NCI-H226 (cell line): ENCODE results near the gene SCN1A.
"Not testable (repeated sequence)": the region's sequence is repeated elsewhere in the genome, so short reads cannot be mapped to it uniquely, and the experiment has no call there.

ENCODE experiments used
- DNase-seq: peaks from one replicate; pipeline ENCODE4 v3.0.0-alpha.2; 2015

Gene SCN1A

DNA sequence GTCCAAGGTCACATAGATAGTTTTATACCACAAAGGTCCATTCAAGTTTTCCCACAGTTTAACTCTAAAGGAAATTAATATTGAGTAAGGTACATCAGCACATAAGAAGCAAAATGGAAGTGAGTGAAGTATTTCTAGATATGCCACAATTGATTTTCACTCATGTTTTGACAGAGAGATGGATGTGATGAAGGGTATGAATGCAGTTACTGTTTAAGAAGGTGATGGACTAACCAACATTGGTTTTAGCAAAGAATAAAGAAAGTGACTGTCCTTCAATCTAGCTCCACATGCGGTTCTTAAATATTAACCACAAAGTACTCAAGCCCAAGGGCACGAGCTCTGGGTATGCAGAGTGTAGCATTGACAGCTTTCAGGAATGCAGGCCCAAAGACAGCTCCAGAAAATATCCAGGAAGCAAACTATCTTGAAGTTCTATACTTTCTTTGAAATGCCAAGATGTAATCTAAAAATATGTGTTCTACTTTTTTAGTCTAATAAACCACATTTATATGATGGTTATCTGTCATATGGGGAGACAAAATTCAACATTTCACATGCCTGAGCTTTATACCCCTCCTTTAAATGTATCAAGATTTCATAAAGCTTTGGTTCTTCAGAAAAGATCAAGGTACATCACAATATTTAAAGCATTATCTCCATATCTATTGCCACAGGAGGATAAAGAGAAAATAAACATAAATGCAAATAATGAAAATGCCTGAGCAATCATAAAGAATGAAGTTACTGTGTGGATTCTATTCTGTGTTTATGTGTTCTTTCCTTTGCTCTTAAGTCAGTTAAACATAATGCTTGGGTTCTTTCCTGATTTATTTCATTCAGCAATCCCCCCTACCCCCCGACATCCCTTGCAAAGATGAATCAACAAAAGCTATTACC, 6.7 kb upstream of the SCN1A start:
- no peak for DNase-seq

GRCh38 chr2:166133653-166134052, 5.8 kb upstream of the SCN1A start:
- DNase-seq, result no peak

- DNase-seq, result no peak
Observed at GRCh38 chr2:166128156-166128505, 311 bp upstream of the SCN1A start.

DNA sequence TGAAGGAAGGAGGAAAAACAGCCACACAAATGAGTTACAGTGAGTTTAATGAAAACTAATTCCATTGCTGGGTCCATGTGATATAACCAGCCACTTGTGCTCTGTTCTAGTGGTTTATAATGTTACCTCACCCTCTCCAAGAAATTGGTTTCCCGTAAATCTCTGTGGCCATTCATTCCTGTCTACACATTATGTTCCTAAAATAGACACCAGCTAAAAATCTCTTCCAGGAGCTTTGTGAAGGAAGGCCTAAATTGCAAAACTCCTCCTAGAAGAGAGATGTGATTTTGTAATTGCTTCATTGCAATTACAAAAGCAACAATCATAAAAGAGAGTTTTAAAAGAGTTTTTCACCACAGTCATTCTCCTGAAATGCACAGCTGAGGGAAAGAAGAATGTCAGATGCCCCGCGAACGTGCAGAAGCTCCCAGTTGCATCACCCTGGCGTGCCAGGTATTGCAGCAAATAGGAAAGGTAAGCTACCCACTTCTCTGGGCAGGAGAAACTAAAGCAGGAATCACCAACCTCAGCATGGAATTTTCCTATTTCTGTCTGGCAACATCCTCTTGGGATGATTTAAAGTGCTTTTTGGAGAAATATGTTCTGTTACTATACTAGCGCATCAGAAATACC, 1.7 kb downstream of the SCN1A start:
- DNase-seq, result no peak

DNA sequence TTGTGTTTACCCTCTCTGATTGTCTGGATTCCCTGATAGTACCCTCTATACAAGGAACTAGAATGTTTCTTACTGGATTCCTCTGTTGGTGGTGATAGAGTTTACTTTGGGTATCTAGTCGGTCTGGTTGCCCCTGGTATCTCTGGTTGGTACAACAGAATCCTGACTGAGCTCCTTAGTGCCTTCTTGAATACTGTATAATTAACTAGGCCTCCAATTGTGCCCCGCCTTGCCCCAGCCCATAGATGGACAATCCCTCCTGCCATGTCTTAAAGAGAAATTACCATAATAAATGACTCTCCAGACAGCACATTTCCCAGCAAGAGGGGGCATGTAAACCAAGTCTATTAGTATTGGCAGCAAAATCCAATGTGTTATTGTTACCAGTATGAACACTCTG, 2.3 kb downstream of the SCN1A start:
- no peak for DNase-seq

DNA sequence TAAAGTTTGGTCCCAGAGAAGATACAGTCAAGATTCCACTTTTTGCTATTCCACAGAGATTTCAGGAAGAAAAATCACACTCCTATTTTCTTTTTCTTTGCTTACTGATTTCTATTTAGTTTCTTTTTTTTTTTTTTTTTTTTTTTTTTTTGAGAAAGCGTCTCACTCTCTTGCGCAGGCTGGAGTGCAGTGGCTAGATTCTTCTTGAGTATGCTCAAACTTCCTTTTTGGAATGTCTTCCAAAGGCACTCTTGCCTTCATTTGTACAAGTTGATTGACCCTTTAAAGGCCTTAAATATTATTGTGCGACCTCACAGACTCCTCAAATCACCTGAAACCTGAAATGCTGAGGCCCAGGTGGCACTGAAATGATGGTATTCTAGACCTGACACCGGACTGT, 9.6 kb downstream of the SCN1A start:
- no peak for DNase-seq

GRCh38 chr2:166117491-166117890, 10.3 kb downstream of the SCN1A start:
- no peak for DNase-seq

DNA sequence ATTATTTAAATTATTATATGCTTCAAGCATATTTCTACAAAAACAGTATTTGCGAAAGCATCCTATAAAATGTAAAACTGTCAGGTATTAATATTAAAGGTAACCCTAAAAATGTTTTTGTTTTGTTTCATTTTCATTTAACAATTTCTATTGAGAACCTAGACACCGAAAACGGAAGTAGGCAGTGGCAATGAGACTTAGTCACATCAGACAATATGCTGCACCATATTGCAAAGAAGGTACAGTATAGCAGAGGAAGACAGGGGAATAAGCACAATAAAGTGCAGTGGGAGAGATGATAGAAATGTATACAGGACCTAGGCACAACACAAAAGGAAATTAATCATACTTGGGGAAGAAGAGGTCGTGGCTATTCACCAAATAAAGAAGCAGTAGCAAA, 12.2 kb downstream of the SCN1A start:
- DNase-seq, result no peak

DNA sequence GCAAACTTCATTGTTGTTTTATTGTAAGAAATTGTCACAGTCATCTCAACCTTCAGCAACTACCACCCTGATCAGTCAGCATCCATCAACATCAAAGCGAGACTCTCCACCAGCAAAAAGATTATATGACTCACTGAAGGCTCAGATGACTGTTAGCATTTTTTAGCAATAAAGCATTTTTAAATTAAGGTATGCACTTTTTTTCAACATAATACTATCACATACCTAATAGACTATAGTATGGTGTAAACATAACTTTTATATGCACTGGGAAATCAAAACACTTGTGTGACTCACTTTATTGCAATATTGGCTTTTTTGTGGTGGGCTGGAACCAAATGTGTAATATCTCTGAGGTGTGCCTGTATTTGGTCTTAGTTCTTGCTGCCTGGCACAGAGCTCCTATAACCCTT, 15.6 kb downstream of the SCN1A start:
- DNase-seq, result peak; percentile 4

GRCh38 chr2:166106431-166107015, 21.3 kb downstream of the SCN1A start:
- no peak for DNase-seq

- no peak for DNase-seq
Observed at GRCh38 chr2:166104773-166105172, 23.0 kb downstream of the SCN1A start.

DNA sequence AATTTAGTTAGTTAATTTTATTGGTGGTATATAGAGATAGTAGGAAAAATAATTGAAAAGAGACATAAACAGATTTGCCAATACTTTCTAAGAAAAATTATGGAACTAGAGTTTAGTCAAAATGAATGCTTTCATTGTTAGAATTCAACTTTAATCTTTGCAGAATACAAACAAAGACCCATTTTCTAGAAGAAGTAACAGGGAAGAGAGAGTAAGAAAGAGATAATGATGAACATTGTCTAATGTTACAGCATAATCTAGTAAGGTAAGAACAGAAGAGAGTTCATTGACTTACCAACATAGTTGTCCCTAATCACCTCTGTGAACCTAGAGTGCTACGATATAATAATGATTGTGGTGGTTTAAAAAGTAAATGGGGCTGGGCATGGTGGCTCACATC, 23.7 kb downstream of the SCN1A start:
- no peak for DNase-seq

- DNase-seq, result not testable (repeated sequence)
Observed at GRCh38 chr2:166103277-166103676, 24.5 kb downstream of the SCN1A start.

GRCh38 chr2:166094325-166094724, 33.5 kb downstream of the SCN1A start:
- DNase-seq, result no peak

DNA sequence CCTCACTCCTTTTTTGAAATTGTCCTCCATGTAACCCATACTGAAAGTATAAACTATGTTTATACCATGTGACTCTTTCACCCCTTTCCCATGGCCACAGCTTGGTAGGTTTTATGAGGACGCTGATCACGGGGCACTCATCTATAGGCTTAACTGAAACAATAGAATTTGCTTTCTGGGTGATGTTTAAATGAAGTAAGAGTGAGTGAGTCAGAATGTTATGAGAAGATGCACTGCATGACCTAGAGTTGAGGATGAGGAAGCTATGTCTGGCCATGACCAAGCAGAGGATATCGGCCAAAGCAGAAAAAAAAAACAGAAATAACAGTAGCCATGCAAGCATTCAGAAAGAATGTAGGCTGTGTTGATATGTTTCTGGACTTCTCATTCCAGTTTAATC, 34.9 kb downstream of the SCN1A start:
- DNase-seq, result peak; percentile 57

DNA sequence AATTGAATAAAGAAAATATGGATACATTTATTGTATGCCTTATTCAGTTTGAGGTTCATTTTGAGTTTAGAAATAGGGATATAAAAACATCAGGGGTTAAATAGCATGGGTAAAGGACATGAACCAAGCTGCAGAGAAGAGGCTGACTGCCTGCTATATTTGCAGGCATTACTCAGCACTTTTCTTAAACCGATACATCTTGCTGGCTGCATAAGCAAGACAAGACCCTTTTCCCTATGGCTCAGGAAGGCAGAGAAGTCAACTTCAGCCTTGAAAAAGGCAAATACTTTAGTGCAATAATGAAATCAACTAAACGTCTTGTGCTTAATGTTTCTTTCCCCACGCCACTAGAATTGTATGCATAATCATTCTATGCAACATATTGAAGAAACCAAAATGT, 36.4 kb downstream of the SCN1A start:
- DNase-seq, result no peak

DNA sequence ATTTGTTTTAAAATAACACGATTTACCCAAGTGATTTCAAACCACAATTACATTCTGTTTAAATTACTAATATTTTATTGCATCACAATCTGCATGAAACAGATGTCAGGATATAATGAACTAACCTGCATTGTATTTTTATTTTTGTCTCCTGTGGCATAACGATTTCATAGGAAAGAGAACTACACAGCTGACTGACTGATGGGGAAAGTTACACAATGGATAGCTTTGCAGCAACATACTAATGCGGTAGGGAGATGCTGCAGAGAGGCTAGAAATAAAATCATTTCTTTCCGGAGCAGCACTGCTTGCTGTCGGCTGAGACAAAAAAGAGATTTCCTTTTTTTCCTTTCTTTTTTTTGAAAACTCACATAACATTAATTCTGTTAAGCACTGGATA, 36.9 kb downstream of the SCN1A start:
- DNase-seq, result no peak

DNA sequence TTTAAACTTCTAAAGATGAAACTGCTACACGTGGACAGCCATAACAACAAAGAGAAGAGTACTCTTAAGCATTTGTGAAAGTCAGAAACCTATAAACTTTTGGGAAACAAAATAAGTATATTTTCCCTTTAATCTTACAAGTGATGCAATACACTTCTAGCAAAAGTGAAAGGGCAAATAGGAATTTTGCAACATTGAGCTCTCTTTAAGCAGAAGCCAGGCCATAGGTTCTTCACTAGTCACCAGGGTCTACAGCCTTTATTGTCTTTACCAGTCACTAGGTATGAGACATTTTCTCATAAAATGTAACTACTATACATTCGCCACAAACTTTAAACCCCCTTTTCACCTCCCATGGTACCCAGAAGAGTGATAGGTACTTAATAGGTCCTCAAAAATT, 37.5 kb downstream of the SCN1A start:
- DNase-seq, result no peak

DNA sequence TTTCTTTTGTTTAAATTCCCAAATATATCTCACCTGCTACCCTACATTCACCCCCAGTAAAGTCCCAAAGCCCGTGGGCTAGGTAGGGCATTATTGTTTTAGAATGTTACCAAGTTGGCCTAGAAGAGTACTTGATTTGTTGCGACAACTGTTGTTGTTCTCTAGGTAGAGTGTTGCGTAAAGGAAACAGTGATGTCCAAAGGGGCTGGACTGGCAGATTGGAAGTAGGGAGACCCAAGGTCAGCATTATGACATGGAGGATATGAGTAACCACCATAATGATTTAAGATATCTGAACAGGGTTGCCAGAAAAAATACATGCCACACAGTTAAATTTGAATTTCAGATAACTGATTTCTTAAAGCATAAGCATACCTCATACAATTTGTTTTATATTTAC, 39.2 kb downstream of the SCN1A start:
- DNase-seq, result peak; percentile 74

DNA sequence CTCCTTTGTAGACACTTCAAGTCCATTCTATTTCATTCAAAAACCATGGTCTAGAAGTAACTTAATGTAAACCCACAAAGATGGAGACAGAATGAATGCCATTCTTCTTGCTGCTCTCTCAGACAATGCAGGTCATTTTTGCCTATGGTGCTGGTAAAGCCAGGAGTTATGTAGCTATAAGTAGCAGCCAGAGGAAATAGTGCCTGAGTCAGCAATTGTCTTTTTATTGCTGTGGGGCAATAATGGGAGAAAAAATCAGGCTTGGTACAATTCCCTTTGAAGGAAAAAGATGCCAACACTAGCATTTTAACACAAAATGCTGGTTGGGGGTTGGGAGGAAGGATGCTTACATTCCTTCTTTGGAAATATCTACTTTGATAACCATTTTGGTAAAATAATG, 43.5 kb downstream of the SCN1A start:
- no peak for DNase-seq

- no peak for DNase-seq
Observed at GRCh38 chr2:166082736-166083135, 45.1 kb downstream of the SCN1A start.

DNA sequence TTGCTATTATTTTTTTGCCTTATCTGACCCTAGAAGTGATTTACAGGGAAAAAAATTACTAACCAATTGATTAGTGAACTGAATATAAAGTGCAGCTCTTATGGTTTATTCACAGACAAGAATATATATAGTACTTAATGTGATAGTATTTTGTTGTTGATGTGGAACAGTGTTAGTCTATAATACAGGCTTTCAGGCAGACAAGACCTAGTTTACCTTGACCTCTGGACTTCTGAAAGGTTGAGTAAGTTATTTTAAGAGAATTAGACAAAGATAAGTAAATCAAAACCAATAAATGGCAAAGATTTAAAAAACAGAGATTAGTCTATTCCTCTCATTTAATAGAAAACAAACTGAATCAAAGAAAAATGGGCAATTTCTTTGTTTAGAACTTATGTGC, 46.0 kb downstream of the SCN1A start:
- DNase-seq, result no peak

- no peak for DNase-seq
Observed at GRCh38 chr2:166081131-166081632, 46.6 kb downstream of the SCN1A start.

DNA sequence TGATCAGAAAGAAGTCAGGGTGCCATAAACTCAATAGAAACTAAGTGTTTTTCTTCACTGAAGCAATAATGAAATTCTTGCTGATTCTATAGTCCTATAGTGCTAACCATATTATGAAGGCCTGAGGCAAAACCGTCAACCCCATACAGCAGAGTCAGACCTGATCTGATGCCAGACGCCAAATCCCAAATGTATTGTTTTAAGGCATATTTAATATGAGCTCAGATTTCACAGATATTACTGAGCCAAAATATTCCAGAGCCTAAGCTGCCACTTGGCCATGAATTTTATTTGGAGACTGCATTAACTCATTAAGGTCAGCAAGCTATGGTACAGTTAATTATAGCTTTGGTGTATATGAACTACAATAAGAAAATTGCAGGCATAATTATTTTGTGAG, 53.4 kb downstream of the SCN1A start:
- no peak for DNase-seq
